NK-92 (cell line): ENCODE measurements around the gene TTLL1.

ENCODE experiments used
- DNase-seq: peaks from one replicate; lab custom pipeline; 2025; ENCODE audit not compliant: unreplicated experiment; lab: John Stamatoyannopoulos, UW

TTLL1 gene

DNA sequence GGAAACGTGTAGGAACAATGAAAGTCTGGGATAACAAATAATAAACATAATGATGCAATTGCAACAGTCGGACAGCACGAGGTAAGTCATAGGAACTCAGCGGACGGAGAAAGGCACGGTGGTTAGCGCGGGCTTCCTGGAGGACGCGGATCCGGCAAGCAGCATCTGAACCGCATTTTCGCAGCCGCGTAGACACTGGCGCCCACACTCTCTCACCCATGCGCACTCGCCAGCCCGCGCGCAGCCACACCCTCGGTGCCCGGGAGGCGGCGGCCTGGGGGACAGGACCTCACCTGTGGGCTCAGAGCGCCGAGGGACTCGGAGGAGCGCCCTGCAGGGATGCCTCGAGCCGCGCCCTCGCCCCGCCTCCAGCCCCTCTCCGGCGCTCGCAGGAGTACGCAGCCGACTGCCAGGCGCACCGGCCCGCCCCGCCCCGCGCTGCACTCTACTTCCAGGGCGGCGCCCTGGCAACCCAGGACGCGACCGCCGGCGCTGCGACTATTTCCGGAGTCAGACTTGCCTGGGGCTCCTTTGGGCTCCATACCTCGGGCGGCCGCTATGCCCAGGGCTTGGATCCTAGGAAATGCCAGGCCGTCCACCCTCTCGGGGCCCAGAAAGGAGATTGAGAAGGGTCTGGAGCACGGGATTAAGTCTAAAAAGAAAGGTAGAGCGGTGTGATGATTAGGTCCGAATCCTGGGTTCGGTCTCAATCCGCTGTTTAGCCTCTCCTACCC, at the start of gene TTLL1:
TTLL1 (minus strand) TSS at position 408 of the 734 bp plus-strand sequence. CDS start 13,805 bp downstream, outside the sequence.
- DNase-seq = no peak

DNA sequence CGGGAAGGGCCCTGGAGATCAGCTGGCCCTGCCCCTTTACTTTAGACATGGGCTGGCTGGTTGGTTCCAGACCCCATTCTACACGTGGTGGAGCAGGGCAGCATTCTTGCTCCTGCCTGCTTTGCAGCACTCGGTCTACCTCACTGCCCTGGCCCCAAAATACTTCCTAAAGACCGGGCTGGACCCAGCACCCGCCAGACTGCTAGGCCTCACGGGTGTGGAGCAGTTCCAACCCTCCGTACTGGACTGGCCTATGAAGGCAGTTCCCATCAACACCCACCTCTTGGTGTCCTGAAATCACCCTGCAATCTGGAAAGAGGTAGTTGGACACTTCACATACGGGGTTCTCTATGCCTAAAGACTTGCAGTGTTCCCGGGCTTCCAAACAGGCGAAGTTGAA, 47.6 kb upstream of the TTLL1 start:
- DNase-seq = no peak

DNA sequence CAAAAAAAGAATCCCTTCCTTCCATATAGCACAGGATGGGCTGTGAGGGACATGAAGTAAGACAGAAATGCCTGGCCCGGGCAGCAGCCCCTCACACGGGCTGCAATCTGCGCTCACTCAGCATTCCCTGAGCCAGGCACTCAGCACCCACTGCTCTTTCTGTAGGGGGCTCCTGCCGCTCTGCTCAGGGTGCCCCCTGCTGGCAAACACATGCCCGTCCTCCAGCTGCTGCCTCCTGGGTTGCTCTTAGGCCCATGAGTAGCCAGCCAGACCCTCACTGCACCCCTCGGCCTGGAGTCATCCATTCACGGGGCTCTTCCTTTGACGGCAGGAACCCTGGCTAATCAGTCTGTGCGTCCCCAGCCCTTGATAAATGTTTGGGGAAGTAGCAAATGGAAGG, 47.1 kb upstream of the TTLL1 start:
- no peak for DNase-seq

DNA sequence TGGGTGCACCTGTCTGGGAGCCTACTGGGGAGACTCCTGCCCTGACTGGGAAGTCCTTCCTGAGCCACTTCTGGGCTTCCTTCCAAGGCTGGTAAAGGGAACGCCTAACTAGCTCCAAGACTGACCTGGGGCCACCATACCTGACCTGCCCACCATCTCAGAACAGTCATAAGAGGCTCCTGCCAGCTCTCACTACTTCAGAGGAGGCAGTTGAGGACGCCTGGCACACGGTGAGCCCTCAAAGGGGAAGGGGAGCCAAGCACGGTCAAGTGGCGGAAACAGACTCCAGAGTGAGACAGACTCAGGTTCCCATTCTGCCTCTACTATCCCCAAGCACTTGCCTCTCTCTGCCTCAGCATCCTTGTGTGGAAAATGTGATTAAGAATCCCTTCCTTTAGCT, 46.4 kb upstream of the TTLL1 start:
- DNase-seq = no peak

DNA sequence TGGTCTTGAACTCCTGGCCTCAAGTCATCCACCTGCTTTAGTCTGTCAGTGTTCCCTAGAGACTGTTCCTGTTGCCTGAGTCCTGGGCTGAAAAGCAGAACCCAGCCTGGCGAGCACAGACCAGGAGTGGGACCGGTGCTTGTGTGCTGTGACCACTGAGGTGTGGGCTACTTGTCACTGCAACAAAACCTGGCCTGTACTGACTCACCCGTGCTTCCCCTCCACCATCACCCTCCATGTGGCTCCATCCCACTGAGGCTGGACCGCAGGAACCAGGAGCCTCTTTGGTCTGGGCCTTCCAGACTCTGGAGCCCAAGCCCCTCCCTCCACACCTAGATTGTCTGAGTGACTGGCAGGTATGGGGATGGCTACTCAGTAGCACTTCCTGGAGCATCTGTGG, 45.4 kb upstream of the TTLL1 start:
- no peak for DNase-seq

DNA sequence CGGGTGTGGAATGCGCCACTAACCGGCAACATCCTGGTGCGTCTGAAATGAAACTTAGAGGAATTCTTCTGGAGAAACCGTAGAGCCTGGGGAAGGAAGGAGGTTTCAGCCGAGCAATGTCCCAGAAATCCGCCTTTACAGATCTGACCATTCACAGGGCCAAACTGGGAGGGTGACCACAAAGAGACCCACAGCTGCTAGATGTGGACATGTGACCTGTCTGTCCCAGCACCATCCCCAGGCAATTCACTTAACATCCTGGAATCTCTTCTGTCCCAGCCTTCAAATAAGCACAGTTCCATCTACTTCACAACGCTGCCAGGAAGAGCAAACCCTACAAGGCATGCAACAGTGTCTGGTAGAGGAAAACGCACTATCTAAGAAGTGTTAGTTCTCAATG, 44.2 kb upstream of the TTLL1 start:
- no peak for DNase-seq

DNA sequence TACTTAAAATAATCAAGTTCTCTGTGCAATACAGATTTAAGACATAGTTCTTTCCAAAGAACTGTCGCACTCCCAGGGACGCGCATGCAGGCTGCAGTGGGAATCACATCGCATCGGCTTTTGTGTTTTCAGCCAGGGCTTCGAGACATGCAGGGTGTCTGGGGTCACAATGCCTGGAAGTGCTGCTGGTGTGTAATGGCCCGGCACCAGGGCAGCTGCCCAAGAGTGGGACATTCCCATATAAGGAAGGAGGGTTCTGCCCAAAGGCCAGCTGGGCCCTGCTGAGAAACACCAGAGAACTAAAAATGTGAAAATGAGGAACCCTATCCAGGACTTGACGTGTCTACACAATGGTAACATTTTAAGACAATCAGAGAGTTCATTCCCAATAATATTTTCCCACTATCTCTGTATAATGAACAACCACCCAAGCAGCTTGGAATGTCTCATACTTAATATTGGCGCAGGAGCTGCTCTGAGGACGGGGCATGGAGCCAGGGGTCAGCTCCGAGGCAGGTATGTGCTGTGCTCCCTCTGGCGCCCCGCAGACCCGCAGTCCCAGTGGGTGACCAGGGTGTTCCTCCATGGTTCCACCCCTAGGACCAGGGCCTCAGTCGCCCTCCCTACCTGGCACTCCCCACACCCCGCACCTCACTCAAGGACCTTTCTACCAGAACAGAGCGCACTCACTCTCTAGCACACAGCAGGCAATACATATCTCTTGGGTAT, 42.7 kb upstream of the TTLL1 start:
- no peak for DNase-seq

DNA sequence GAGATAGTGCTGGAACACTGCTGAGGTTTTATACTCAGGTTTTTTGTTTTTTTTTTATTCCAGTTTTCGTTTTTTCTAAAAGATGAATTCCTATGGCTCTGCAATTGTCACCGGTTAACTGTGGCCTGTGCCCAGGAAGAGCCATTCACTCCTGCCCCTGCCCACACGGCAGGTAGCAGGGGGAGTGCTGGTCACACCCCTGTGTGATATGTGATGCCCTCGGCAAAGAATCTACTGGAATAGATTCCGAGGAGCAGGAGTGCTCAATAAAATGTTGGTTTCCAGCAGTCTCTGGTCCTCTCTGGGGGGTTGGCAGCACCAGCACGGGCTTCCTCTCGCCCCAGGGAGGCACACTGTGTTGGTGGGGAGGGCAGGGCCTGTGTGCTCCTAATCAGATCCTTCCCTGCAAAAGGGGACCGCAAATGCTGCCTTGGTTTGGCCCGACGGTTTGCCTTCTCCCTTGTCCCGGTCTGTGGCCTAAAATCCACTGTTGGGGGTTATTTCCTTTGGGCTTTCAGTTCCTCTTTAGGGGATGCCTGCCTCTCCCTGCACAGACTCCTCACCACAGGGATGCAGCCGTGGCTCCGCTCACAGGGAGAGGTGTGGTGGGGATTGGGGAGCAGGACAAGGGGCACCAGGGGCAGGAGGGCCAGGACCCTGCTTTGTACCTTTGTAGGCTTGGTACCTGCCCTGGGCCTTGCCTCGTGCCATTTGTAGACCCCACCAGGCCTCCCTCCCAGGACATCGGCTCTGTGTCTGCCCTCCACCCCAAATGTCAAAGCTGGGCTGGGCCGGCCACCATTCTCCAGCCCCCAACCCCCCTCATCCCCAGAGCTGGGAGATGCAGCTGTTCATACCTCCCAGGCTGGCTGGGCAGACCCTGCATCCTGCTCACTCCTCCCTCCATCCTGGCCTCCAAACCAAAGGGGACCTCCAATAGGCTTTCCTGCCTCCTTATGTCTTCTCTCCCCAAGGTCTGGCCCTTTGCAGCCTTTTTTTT, 40.5 kb upstream of the TTLL1 start:
- no peak for DNase-seq

DNA sequence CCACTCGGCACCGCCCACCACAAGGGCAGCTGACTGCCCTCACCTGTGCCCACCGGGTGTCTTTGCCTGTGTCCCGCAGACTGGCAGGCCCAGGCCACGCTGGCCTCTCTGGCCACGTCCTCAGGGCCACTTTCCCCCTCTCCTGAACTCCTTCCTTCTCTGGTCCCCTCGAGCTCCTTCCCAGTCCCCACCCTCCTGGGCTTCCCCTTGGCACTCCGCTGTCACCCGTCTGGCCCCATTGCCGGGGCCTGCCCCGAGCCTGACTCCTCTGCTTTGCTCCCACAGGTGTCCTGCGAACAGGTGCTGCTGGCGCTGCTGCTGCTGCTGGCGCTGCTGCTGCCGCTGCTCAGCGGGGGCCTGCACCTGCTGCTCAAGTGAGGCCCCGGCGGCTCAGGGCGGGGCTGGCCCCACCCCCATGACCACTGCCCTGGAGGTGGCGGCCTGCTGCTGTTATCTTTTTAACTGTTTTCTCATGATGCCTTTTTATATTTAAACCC, 39.8 kb upstream of the TTLL1 start:
- DNase-seq = no peak

DNA sequence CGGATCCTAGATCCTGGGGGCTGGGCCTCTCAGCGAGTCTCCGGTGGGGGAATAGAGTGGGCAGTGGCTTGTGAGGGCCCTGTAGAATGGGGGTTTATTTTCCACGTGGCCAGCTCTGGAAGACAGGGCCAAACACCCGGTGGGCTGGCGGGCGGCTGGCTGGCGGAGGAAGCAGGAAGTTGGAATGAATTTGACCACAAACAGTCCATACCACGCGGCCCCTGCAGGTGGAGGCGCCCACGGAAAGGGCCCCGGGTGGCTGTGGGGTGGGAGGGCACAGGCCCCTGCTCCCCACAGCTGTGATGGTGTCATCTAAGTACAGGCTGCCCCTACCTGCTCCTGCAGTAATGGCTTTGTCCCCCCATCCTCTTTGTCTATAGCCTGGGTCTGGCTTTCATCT, 38.9 kb upstream of the TTLL1 start:
- DNase-seq = no peak

DNA sequence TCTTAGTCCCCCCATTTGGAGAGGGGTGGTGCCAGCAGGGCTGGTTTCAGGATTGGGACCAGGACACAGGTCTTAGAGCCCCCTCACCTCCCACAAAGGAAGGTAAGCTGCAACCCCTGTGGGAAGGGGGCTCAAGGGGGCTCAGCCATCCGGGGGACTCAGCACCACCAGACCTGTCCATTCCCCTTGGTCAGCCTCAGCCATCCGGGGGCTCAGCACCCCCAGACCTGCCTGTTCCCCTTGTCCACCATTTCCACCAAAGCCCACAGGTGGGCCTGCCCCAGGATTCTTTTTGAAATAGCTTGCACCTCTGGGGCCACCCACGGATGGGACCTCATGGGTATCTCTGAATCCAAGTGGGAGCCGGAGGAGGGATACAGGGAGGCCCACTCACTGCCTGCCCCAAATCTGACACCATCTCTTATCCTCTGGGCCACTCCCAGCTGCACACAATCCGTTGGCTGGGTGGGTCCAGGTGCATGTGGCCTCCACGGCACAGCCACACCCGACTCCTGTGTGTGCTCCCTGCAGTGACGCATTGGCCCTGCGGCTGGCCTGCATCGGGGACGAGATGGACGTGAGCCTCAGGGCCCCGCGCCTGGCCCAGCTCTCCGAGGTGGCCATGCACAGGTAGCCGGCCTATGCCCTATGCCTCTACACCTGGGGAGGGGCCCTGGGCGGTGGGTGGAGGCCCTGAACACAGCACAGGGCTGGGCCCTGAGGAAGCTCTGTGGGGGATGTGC, 38.1 kb upstream of the TTLL1 start:
- no peak for DNase-seq

DNA sequence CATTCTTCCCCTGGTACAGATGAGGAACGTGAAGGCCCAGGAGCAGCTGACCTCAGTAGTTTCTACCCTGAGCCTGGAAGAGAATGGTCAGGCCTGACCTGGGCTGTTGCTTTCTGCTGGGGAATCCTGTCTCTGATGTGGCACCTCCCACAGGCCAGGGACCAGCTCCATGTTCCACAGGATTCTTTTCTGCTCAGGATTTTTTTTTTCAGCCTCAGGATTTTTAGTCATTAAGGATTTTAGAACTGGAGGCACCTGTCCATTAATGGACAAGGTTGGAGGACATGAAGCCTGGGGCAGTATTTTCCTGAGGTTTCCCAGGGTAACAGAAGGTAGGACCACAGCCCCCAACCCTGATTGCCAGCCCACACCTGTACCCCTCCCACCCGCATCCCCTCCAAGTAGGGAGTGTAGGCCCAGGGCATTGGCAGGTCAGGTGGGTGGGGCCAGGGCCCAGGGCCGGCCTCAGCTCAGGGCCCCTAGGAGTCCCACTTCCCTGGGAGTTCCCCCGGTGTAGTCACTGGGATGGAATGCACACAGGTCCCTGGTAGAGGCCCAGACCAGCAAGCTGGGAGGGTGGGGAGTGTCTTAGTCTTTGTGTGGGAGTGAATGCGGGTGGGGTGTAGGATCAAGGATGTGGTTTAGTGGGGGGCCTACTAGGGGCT, 37.4 kb upstream of the TTLL1 start:
- DNase-seq = no peak

DNA sequence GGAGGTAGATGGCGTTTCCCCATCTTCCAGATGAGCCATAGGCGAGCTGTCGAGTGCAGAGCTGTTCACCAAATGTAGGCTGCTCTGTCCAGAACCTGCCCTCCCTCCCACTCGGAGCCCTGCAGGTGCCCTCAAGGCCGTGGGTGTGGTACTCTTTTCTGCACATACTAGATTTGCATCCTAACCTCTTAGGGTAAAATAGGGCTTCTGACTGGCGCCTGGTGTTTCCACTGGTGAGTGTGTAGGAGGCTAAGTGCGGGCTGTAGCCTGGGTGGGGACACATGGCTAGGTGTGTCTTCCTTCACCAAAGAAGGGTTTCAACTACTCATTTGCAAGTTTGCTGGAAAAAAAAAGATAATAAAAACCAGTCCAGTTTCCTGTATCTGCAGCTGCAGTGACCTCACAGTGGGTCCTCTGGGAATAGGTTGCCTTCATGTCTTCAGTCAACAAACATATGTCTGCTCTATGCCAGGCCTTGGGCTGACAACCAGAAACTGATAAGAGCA, 29.8 kb upstream of the TTLL1 start:
- no peak for DNase-seq

DNA sequence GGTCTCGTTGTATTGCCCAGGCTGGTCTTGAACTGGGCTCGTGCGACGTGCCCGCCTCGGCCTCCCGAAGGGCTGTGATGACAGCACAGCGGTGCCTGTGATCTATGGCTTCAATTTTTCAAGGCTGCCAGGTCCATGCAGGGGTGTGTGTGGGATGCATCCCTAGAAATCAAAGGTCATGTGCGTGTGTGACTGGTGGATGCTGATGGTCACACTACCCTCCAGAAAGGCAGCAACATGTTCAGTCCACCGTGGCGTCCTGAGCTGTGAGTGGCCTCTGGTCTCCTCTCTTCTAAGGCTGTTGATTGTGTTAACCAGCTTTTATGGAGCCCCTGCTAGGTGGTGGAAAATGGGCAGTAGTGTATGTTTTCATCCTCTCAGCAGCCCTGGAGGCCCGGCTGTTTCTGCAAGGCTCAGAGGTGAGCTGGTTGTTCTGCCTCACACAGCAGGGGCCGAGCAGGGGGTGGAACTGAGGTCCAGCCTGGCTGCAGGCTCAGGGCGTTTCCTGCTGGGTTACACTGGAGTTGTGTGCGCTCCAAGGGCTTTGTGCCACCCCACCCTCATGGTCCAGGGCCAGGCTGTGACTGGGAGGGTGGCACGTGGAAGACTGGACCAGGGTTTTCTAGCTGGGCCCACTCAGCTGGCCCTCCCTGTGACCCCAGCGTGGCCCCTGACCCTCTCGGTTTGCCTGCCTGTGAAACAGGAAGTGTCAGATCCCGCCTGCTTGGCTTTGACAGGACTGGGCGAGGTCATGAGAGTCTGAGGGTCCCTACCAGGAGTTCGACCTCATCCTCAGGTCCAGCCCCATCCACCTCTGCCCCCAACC, 29.0 kb upstream of the TTLL1 start:
- no peak for DNase-seq

DNA sequence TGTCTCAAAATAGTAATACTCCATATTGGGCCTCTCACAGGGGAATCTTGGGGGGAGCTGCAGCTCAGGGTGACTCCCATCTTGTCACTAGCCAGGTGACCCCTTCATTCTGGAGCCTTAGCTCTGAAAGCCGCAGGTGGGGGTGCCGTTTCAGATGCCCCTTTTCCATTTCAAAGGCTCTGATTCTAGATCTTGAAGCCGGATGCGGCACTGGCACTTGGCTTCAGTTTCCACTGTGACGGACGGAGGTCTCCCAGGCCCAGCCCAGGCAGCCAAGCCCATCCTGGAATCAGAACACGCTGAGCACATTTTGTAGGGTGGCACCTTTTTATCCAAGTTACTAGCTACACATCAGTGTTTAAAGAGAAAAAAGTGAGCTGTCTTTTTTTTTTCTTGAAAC, 27.7 kb upstream of the TTLL1 start:
- no peak for DNase-seq

DNA sequence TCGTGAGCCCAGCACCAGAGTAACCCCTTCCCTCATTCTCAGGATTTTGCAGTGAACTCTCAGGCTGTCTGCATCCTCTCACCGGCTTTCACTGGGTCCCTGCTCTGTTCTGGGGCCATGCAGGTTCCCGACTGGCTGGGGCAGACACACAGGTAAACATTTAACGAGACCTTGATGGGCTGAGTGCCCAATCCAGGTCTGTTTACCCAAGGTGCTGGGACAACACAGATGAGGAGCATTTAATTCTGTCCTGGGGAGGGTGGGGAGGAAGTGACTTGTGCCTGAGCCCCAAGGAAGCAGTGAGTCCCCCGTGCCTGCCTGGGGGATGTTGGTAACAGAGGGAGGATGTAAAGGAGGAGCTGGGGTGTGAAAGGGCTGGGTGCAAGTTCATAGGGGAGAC, 25.8 kb upstream of the TTLL1 start:
- no peak for DNase-seq

DNA sequence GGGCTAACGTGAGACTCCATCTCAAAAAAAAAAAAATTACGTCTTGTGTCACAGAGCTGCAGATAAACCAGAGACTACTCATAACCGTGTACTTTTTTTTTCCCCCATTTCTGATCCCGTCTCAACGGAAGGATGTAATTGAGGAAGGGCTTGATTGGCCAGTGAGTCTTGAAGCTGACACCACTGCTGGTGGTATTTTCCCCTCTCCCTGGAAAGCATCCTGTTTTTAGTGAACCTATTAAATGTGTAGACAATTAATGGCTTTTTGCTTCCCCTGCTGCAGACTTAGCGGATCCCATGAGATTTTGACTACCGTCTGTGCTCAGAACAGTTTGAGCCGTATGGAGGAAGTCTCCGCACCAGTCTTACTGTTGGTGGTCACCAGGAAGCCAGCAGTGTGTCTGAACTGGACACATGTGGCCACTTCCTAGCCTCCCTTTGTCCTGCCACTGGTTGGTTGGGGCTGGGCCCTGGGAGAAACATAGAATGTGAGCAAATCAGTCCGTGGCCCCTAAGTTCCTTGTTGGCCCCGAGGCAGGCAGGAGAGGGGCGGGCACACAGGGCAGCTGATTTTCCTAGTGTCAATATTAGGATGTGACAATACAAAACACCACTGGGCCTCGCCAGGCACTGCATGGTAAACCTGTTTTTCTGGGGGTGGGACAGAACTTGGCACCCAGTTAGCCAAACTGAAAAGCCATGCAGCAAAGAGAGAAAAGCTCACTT, 24.5 kb upstream of the TTLL1 start:
- DNase-seq = no peak

DNA sequence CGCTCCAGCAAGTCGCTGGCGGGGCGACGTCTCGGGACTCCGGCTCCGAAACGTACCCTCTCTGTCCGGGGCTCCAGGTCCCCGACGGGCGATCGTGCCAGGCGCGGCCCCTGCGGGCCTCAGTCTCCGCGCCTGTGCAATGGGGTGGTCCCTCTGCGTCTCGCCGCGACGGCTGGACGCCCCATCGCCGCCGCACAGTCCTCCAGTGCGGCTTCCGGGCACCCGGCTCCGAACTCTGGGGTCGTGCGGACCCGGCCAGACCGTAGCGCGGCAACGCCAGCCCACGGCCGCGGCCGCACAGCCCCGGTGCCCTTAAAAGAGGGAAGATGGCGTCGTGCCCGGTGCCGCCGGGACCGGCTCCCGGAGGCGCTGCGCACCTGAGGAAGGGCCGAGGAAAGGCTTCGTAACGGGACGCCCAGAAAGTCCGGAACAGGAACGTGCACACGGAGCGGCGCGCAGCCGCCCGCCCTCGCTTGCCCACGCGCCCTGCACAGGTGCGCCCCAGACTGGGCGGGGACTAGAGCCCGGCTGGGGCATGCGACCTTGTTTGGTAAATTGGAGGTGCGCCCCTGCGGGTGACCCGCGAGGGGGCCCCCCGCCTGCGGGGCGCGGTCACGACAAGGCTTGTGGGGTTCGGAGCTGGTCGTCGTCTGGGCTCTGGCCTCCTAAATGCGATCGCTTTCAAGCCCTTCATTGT, 21.9 kb upstream of the TTLL1 start:
- DNase-seq = no peak
